ENCODE measurements around the gene LRP4. TPM values are rescaled to one million over a fixed set of nuclear protein-coding genes. Genes with fewer than 3 reads are reported as not detected.

The LRP4 gene
- total RNA-seq, 1 donor from 2014 or later: 0.77 TPM

- no peak for DNase-seq (ENCODE audit: low read depth in 2 of 2)
Measured at GRCh38 chr11:46846510-46846830, 71.9 kb downstream of the LRP4 start.

- peak; percentile 78 to 94 for DNase-seq (ENCODE audit: low read depth in 2 of 2)
Measured at GRCh38 chr11:46845740-46846509, 72.4 kb downstream of the LRP4 start, which contains the start of gene CKAP5. TSS of gene CKAP5 (minus strand) at chr11:46846280. CDS start at chr11:46821231, 25,049 bp downstream.

- no peak for DNase-seq (ENCODE audit: low read depth in 2 of 2)
Measured at GRCh38 chr11:46845440-46845739, 73.0 kb downstream of the LRP4 start.

- no peak for DNase-seq (ENCODE audit: low read depth in 2 of 2)
Measured at GRCh38 chr11:46840116-46840515, 78.2 kb downstream of the LRP4 start.

- DNase-seq (ENCODE audit: low read depth in 2 of 2): no peak
Measured at GRCh38 chr11:46838501-46838900, 79.8 kb downstream of the LRP4 start.

GRCh38 chr11:46837860-46838259 lies 80.5 kb downstream of the LRP4 start:
- DNase-seq (ENCODE audit: low read depth in 2 of 2): no peak

- no peak for DNase-seq (ENCODE audit: low read depth in 2 of 2)
Measured at GRCh38 chr11:46836870-46837269, 81.5 kb downstream of the LRP4 start.

- no peak for DNase-seq (ENCODE audit: low read depth in 2 of 2)
Measured at GRCh38 chr11:46836431-46836830, 81.9 kb downstream of the LRP4 start.

- no peak for DNase-seq (ENCODE audit: low read depth in 2 of 2)
Measured at GRCh38 chr11:46835897-46836296, 82.5 kb downstream of the LRP4 start.

GRCh38 chr11:46834821-46835220 lies 83.5 kb downstream of the LRP4 start:
- no peak for DNase-seq (ENCODE audit: low read depth in 2 of 2)

- no peak for DNase-seq (ENCODE audit: low read depth in 2 of 2)
Measured at GRCh38 chr11:46832511-46833214, 85.7 kb downstream of the LRP4 start.

GRCh38 chr11:46827995-46828394 lies 90.4 kb downstream of the LRP4 start:
- DNase-seq (ENCODE audit: low read depth in 2 of 2): no peak

- peak in 1 of 2 donors; percentile 80 for DNase-seq (ENCODE audit: low read depth in 2 of 2)
Measured at GRCh38 chr11:46826310-46827044, 91.9 kb downstream of the LRP4 start.

GRCh38 chr11:46808799-46809431 lies 109.4 kb downstream of the LRP4 start:
- peak in 1 of 2 donors; percentile 49 for DNase-seq (ENCODE audit: low read depth in 2 of 2)

Other genes with a start within 250 kb of the LRP4 start
- 20.4 and 32.5 TPM in 2 replicates for gene ARHGAP1, start 217.9 kb downstream of the LRP4 start, total RNA-seq
- gene ZNF408, start 217.5 kb downstream of the LRP4 start, total RNA-seq: 2.8 and 5.1 TPM in 2 replicates
- gene F2, start 199.3 kb downstream of the LRP4 start, total RNA-seq: not detected in 2 replicates
- 47.4 and 61.4 TPM in 2 replicates for gene CKAP5, start 72.3 kb downstream of the LRP4 start, total RNA-seq
- gene CSTPP1, start 18.2 kb upstream of the LRP4 start, total RNA-seq: 9.4 and 14.0 TPM in 2 replicates

All from dermis microvascular lymphatic vessel endothelial cell (primary cell).